GF-D8 (cell line): ENCODE measurements around the gene MAP3K21.

Source experiments
- DNase-seq: peaks from one replicate; lab custom pipeline; 2025; lab: John Stamatoyannopoulos, UW

The MAP3K21 gene

GRCh38 chr1:233359431-233359830 is 31.9 kb downstream of the MAP3K21 start:
- no peak for DNase-seq

- no peak for DNase-seq
Measured at GRCh38 chr1:233359905-233360304, 32.4 kb downstream of the MAP3K21 start.

GRCh38 chr1:233360525-233361102 is 33.1 kb downstream of the MAP3K21 start:
- no peak for DNase-seq

GRCh38 chr1:233361876-233362275 is 34.4 kb downstream of the MAP3K21 start:
- DNase-seq: no peak

GRCh38 chr1:233362743-233363142 is 35.2 kb downstream of the MAP3K21 start:
- DNase-seq: no peak

- DNase-seq: no peak
Measured at GRCh38 chr1:233364026-233364425, 36.5 kb downstream of the MAP3K21 start.

- no peak for DNase-seq
Measured at GRCh38 chr1:233364695-233365539, 37.4 kb downstream of the MAP3K21 start.

GRCh38 chr1:233366575-233366974 is 39.1 kb downstream of the MAP3K21 start:
- DNase-seq: no peak

GRCh38 chr1:233367057-233367803 is 39.7 kb downstream of the MAP3K21 start:
- DNase-seq: no peak

GRCh38 chr1:233368106-233368788 is 40.7 kb downstream of the MAP3K21 start:
- DNase-seq: no peak

- no peak for DNase-seq
Measured at GRCh38 chr1:233368789-233369130, 41.2 kb downstream of the MAP3K21 start.

GRCh38 chr1:233372218-233373120 is 44.9 kb downstream of the MAP3K21 start:
- DNase-seq: no peak

GRCh38 chr1:233373226-233373625 is 45.7 kb downstream of the MAP3K21 start:
- DNase-seq: no peak

GRCh38 chr1:233375653-233376052 is 48.1 kb downstream of the MAP3K21 start:
- DNase-seq: no peak

GRCh38 chr1:233376382-233377110 is 49.0 kb downstream of the MAP3K21 start:
- DNase-seq: no peak

GRCh38 chr1:233379869-233380438 is 52.4 kb downstream of the MAP3K21 start:
- DNase-seq: no peak

GRCh38 chr1:233381806-233382205 is 54.3 kb downstream of the MAP3K21 start:
- no peak for DNase-seq

GRCh38 chr1:233383984-233384383 is 56.5 kb downstream of the MAP3K21 start:
- no peak for DNase-seq

- DNase-seq: no peak
Measured at GRCh38 chr1:233386336-233386735, 58.8 kb downstream of the MAP3K21 start.

GRCh38 chr1:233387585-233387984 is 60.1 kb downstream of the MAP3K21 start:
- no peak for DNase-seq
